GM18499 (cell line): ENCODE data around the gene NECAP2.

Experiments used
- ATAC-seq: cut with Tn5 transposase; IDR thresholded peaks from one replicate; pipeline ENCODE4 v1.9.1; 2021; ENCODE audit warnings: moderate number of reproducible peaks; ENCODE audit not compliant: insufficient read depth, unreplicated experiment

The NECAP2 gene

GRCh38 chr1:16440470-16441281, at the start of gene NECAP2:
Gene NECAP2 (plus strand): TSS chr1:16440724. CDS start chr1:16440762, 38 bp downstream.
- no peak for ATAC-seq

- ATAC-seq, result no peak
These were observed 49.1 kb upstream of the NECAP2 start for GRCh38 chr1:16391411-16391810.

GRCh38 chr1:16392740-16393569, 47.6 kb upstream of the NECAP2 start:
- ATAC-seq, result no peak

- no peak for ATAC-seq
These were observed 46.7 kb upstream of the NECAP2 start for GRCh38 chr1:16393570-16394521.

GRCh38 chr1:16394977-16395376, 45.5 kb upstream of the NECAP2 start:
- no peak for ATAC-seq

- ATAC-seq, result no peak
These were observed 43.9 kb upstream of the NECAP2 start for GRCh38 chr1:16396591-16396990.

- no peak for ATAC-seq
These were observed 43.4 kb upstream of the NECAP2 start for GRCh38 chr1:16397120-16397519.

GRCh38 chr1:16398371-16398953, 42.1 kb upstream of the NECAP2 start:
- ATAC-seq, result no peak

- no peak for ATAC-seq
These were observed 37.8 kb upstream of the NECAP2 start for GRCh38 chr1:16402742-16403141.

- ATAC-seq, result no peak
These were observed 35.1 kb upstream of the NECAP2 start for GRCh38 chr1:16405441-16405840.

GRCh38 chr1:16406868-16407267, 33.7 kb upstream of the NECAP2 start:
- no peak for ATAC-seq

- no peak for ATAC-seq
These were observed 30.9 kb upstream of the NECAP2 start for GRCh38 chr1:16409536-16410152.

GRCh38 chr1:16410803-16411202, 29.7 kb upstream of the NECAP2 start:
- no peak for ATAC-seq

- no peak for ATAC-seq
These were observed 27.3 kb upstream of the NECAP2 start for GRCh38 chr1:16413191-16413590.

GRCh38 chr1:16418823-16419425, 21.6 kb upstream of the NECAP2 start:
- ATAC-seq, result no peak

- ATAC-seq, result no peak
These were observed 20.0 kb upstream of the NECAP2 start for GRCh38 chr1:16420424-16421118.

GRCh38 chr1:16421201-16421600, 19.3 kb upstream of the NECAP2 start:
- no peak for ATAC-seq

GRCh38 chr1:16422041-16422440, 18.5 kb upstream of the NECAP2 start:
- ATAC-seq, result no peak
